ENCODE measurements around the gene MEIS1. TPM values are rescaled to one million over a fixed set of nuclear protein-coding genes. Genes with fewer than 3 reads are reported as not detected.

The MEIS1 gene
- total and polyA plus RNA-seq, 4 experiments from 2014 or later: not detected

DNA sequence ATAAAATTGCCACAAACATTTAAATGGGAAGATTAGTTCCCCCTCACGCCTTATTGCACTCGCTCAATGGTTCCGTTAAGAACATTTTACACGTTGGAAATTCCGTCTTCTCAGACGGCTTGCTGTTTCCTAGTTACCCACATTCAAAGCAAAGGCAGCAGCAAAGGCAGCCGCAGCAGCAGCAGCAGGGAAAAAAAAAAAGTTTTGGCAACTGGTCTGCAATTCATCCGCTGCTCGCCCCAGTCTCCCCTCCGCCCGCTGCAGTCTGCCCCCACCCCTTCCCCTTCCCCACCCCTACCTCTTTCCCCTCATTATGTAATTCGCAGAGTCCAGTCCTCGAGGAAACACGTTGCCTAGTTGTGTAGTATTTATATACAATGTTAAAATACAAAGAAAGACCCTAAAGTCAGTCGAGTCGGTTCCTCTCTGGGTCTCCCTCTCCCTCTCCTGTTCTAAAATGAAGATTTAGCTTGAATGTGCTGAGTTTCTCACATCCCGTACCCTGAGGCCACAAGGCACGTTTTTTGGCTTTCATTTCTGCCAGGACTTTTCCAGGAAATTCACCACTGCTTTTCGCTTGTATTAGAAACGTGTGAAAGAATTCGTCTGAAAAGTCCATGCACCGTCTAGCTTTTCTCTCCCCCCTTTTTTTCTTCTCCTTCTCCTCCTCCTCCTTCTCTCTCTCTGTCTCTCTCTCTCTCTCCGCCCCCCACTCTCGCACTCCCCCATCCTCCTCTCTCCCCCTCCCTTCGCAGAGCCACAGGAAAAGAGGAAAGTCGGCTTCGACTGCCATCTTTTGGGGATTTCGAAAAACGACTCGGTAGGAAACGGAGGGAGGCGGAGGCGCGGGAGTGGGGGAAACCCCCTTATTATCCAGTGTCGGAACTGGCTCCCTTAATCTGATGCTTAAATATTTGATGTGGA is 140.0 kb downstream of the MEIS1 start:
- H3K9me3 ChIP-seq (ENCODE audit: control insufficient read depth in 1 of 2, low read length in 2 of 2): no peaks in the 10 kb centered on the region
- H3K36me3 ChIP-seq (ENCODE audit: insufficient read depth, low read length): no peaks in the 10 kb centered on the region
- Mint-ChIP-seq H3K27ac (peak overlapping the region in 1 of 7 donors; percentile 12), H3K4me1 (peaks cover 0 to 8% (median 3%) of the 10 kb centered on the region in 4 donors), H3K4me3 (peak overlapping the region in 5 of 8 donors; percentile 17 to 70 (median 21)), H3K27me3 (peaks cover 29 to 43% of the 10 kb centered on the region in 2 donors), H3K9me3 (peaks cover 0 to 6% (median 2%) of the 10 kb centered on the region in 8 donors), H3K36me3 (no peaks in the 10 kb centered on the region)
- H3K27me3 ChIP-seq (ENCODE audit: insufficient read depth, low read length): peaks cover 22% of the 10 kb centered on the region
- intact Hi-C loops (cut with micrococcal nuclease): no loop called here
- POLR2A ChIA-PET (ENCODE audit: partially characterized antibody): no interaction called here
- no peaks in the 10 kb centered on the region for H3K4me1 ChIP-seq (ENCODE audit: insufficient read depth, low read length)
- no peak overlapping the region for H3K4me3 ChIP-seq (ENCODE audit: low read length in 2 of 2)
- H3K27ac ChIP-seq (ENCODE audit: low read depth, low read length): no peak overlapping the region
- CTCF ChIA-PET (ENCODE audit: partially characterized antibody): no interaction called here
- DNase-seq: no peak

GRCh38 chr2:66575625-66576310 is 140.8 kb downstream of the MEIS1 start:
- CTCF ChIA-PET (ENCODE audit: partially characterized antibody): no interaction called here
- Mint-ChIP-seq H3K4me1 (peaks cover 0 to 8% (median 3%) of the 10 kb centered on the region in 4 donors), H3K4me3 (peak overlapping the region in 4 of 8 donors; percentile 20 to 54 (median 30)), H3K27me3 (peaks cover 31 to 45% of the 10 kb centered on the region in 2 donors), H3K27ac (no peak overlapping the region), H3K36me3 (no peaks in the 10 kb centered on the region), H3K9me3 (peaks cover 0 to 9% (median 4%) of the 10 kb centered on the region in 8 donors)
- H3K4me1 ChIP-seq (ENCODE audit: insufficient read depth, low read length): no peaks in the 10 kb centered on the region
- intact Hi-C loops (cut with micrococcal nuclease): no loop called here
- peaks cover 22% of the 10 kb centered on the region for H3K27me3 ChIP-seq (ENCODE audit: insufficient read depth, low read length)
- DNase-seq: no peak
- no peak overlapping the region for H3K27ac ChIP-seq (ENCODE audit: low read depth, low read length)
- POLR2A ChIA-PET (ENCODE audit: partially characterized antibody): no interaction called here
- H3K36me3 ChIP-seq (ENCODE audit: insufficient read depth, low read length): no peaks in the 10 kb centered on the region
- H3K4me3 ChIP-seq (ENCODE audit: low read length in 2 of 2): no peak overlapping the region
- no peaks in the 10 kb centered on the region for H3K9me3 ChIP-seq (ENCODE audit: control insufficient read depth in 1 of 2, low read length in 2 of 2)

GRCh38 chr2:66576311-66576560 is 141.3 kb downstream of the MEIS1 start:
- H3K27ac Mint-ChIP-seq: no peak overlapping the region
- POLR2A ChIA-PET (ENCODE audit: partially characterized antibody): no interaction called here
- Histone ChIP-seq H3K4me1 (ENCODE audit: insufficient read depth, low read length) (no peaks in the 10 kb centered on the region), H3K27ac (ENCODE audit: low read depth, low read length) (no peak overlapping the region), H3K4me3 (ENCODE audit: low read length in 2 of 2) (no peak overlapping the region), H3K27me3 (ENCODE audit: insufficient read depth, low read length) (peaks cover 22% of the 10 kb centered on the region), H3K9me3 (ENCODE audit: control insufficient read depth in 1 of 2, low read length in 2 of 2) (no peaks in the 10 kb centered on the region), H3K36me3 (ENCODE audit: insufficient read depth, low read length) (no peaks in the 10 kb centered on the region)
- H3K9me3 Mint-ChIP-seq: peaks cover 0 to 13% (median 5%) of the 10 kb centered on the region in 8 donors
- no peak for DNase-seq
- no peaks in the 10 kb centered on the region for H3K36me3 Mint-ChIP-seq
- H3K27me3 Mint-ChIP-seq: peaks cover 35 to 50% of the 10 kb centered on the region in 2 donors
- intact Hi-C loops (cut with micrococcal nuclease): no loop called here
- H3K4me1 Mint-ChIP-seq: peaks cover 0 to 11% (median 3%) of the 10 kb centered on the region in 4 donors
- no peak overlapping the region for H3K4me3 Mint-ChIP-seq
- CTCF ChIA-PET (ENCODE audit: partially characterized antibody): no interaction called here

GRCh38 chr2:66576561-66577320 is 141.8 kb downstream of the MEIS1 start:
- H3K9me3 ChIP-seq (ENCODE audit: control insufficient read depth in 1 of 2, low read length in 2 of 2): no peaks in the 10 kb centered on the region
- no peak overlapping the region for H3K27ac ChIP-seq (ENCODE audit: low read depth, low read length)
- DNase-seq: no peak
- Mint-ChIP-seq H3K27me3 (peaks cover 35 to 48% of the 10 kb centered on the region in 2 donors), H3K9me3 (peaks cover 0 to 13% (median 5%) of the 10 kb centered on the region in 8 donors), H3K36me3 (no peaks in the 10 kb centered on the region), H3K27ac (no peak overlapping the region), H3K4me3 (no peak overlapping the region), H3K4me1 (peaks cover 0 to 12% (median 3%) of the 10 kb centered on the region in 4 donors)
- H3K4me3 ChIP-seq (ENCODE audit: low read length in 2 of 2): no peak overlapping the region
- intact Hi-C loops (cut with micrococcal nuclease): no loop called here
- H3K4me1 ChIP-seq (ENCODE audit: insufficient read depth, low read length): no peaks in the 10 kb centered on the region
- ChIA-PET CTCF (ENCODE audit: partially characterized antibody) (no interaction called here), POLR2A (ENCODE audit: partially characterized antibody) (no interaction called here)
- H3K27me3 ChIP-seq (ENCODE audit: insufficient read depth, low read length): peaks cover 22% of the 10 kb centered on the region
- H3K36me3 ChIP-seq (ENCODE audit: insufficient read depth, low read length): no peaks in the 10 kb centered on the region

DNA sequence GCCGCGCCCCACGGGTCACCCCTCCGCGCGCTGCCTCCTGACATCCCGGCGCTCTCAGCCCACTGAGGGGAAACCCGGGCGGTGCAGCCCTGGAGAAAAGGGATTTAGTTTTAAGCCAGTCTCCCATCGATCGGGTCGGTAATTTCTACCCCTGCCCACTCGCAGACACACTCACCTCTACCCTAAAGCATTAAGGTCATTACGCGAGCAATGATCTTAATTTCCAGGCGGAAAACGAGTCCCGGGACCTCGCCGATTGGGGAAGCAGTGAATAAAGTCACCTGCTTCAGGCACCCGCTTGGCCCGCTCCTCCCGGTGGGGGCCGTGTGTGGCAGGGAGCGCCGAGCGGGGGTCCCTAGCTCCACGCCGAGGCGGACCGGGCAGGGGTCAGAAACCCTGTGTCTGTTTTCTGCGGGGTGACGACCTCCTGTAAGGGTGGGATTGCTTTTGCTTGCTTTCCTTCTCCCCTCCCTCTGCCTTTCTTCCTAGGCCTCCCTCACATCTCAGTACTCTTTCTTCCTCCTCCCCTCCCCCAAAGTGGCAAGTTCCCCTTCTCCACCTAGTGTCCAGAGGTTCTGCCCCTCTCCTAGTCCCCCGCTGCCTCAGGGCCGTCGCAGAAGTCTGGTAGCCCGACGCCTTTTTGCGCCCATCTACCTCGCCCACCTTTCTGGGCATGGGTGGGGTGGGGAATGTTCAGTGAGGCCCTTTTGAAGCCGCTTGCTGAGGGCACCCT is 142.6 kb downstream of the MEIS1 start:
- Mint-ChIP-seq H3K27me3 (peaks cover 35 to 44% of the 10 kb centered on the region in 2 donors), H3K4me3 (no peak overlapping the region), H3K27ac (no peak overlapping the region), H3K9me3 (peaks cover 0 to 13% (median 5%) of the 10 kb centered on the region in 8 donors), H3K4me1 (peaks cover 0 to 12% (median 3%) of the 10 kb centered on the region in 4 donors), H3K36me3 (no peaks in the 10 kb centered on the region)
- Histone ChIP-seq H3K27ac (ENCODE audit: low read depth, low read length) (no peak overlapping the region), H3K27me3 (ENCODE audit: insufficient read depth, low read length) (peaks cover 22% of the 10 kb centered on the region), H3K9me3 (ENCODE audit: control insufficient read depth in 1 of 2, low read length in 2 of 2) (no peaks in the 10 kb centered on the region), H3K4me3 (ENCODE audit: low read length in 2 of 2) (no peak overlapping the region), H3K36me3 (ENCODE audit: insufficient read depth, low read length) (no peaks in the 10 kb centered on the region), H3K4me1 (ENCODE audit: insufficient read depth, low read length) (no peaks in the 10 kb centered on the region)
- POLR2A ChIA-PET (ENCODE audit: partially characterized antibody): no interaction called here
- CTCF ChIA-PET (ENCODE audit: partially characterized antibody): no interaction called here
- intact Hi-C loops (cut with micrococcal nuclease): no loop called here
- no peak for DNase-seq

GRCh38 chr2:66578054-66578686 is 143.2 kb downstream of the MEIS1 start:
- Mint-ChIP-seq H3K36me3 (no peaks in the 10 kb centered on the region), H3K9me3 (peaks cover 0 to 13% (median 4%) of the 10 kb centered on the region in 8 donors), H3K27ac (no peak overlapping the region), H3K27me3 (peaks cover 35 to 44% of the 10 kb centered on the region in 2 donors), H3K4me3 (peak overlapping the region in 1 of 8 donors; percentile 44), H3K4me1 (peaks cover 0 to 12% (median 3%) of the 10 kb centered on the region in 4 donors)
- intact Hi-C loops (cut with micrococcal nuclease): no loop called here
- no peaks in the 10 kb centered on the region for H3K9me3 ChIP-seq (ENCODE audit: control insufficient read depth in 1 of 2, low read length in 2 of 2)
- CTCF ChIA-PET (ENCODE audit: partially characterized antibody): no interaction called here
- H3K36me3 ChIP-seq (ENCODE audit: insufficient read depth, low read length): no peaks in the 10 kb centered on the region
- no peaks in the 10 kb centered on the region for H3K4me1 ChIP-seq (ENCODE audit: insufficient read depth, low read length)
- no peak for DNase-seq
- peaks cover 28% of the 10 kb centered on the region for H3K27me3 ChIP-seq (ENCODE audit: insufficient read depth, low read length)
- no peak overlapping the region for H3K4me3 ChIP-seq (ENCODE audit: low read length in 2 of 2)
- POLR2A ChIA-PET (ENCODE audit: partially characterized antibody): no interaction called here
- no peak overlapping the region for H3K27ac ChIP-seq (ENCODE audit: low read depth, low read length)
